ENCODE measurements around the gene TBL2. TPM values are rescaled to one million over a fixed set of nuclear protein-coding genes. Genes with fewer than 3 reads are reported as not detected.

The TBL2 gene
- total and polyA plus RNA-seq, 2 of the 4 experiments (the other 2 are of a cell fraction): 72.6 to 94.1 TPM

DNA sequence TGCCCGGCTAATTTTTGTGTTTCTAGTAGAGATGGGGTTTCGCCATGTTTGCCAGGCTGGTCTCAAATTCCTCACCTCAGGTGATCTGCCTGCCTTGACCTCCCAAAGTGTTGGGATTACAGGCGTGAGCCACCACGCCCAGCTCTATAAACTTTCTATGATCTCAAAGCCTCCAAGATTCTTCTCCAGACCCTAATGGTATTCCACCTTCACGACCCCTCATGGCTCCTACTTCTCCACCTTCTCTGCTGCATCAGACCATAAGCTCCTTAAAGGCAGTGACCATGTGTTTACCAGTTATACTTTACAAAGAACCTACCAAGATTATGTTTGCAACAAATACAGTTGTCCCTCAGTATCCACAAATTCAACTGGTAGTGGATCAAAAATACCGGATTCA lies 46.2 kb downstream of the TBL2 start:
- Histone ChIP-seq H2AK5ac (ENCODE audit: low read depth, low read length) (no peak overlapping the region), H2BK15ac (ENCODE audit: low read depth, low read length) (no peak overlapping the region), H3K4me1 (ENCODE audit: control insufficient read depth, insufficient read depth, low read length) (no peaks in the 10 kb centered on the region), H3K27ac (ENCODE audit: insufficient read depth, low read length) (no peak overlapping the region), H3K56ac (ENCODE audit: extremely low read depth, insufficient read depth, low read length) (no peak overlapping the region), H3K27me3 (ENCODE audit: control insufficient read depth, insufficient read depth, low read length) (no peaks in the 10 kb centered on the region), H3K14ac (replicated peaks; ENCODE audit: low read depth, low read length) (no peak overlapping the region), H2BK20ac (ENCODE audit: low read depth, low read length) (no peak overlapping the region), H4K91ac (ENCODE audit: insufficient read depth, low read depth, low read length) (no peak overlapping the region), H4K8ac (ENCODE audit: low read depth in 2 of 2, low read length in 2 of 2) (no peak overlapping the region), H2BK5ac (ENCODE audit: low read depth, low read length, poor library complexity, severe bottlenecking) (no peak overlapping the region), H4K5ac (ENCODE audit: low read depth, low read length) (no peak overlapping the region), H4K20me1 (ENCODE audit: insufficient read depth, low read length) (no peaks in the 10 kb centered on the region), H3K18ac (ENCODE audit: low read depth, low read length) (no peak overlapping the region), H3K9ac (ENCODE audit: low read depth, low read length) (no peak overlapping the region), H3K36me3 (ENCODE audit: control insufficient read depth, insufficient read depth, low read length) (peaks cover 20% of the 10 kb centered on the region), H3K4ac (ENCODE audit: low read depth, low read length) (no peak overlapping the region), H3K9me3 (ENCODE audit: control insufficient read depth, insufficient read depth, low read length) (no peaks in the 10 kb centered on the region), H3K4me3 (ENCODE audit: insufficient read depth, low read depth, low read length) (no peak overlapping the region), H2BK120ac (ENCODE audit: low read depth, low read length) (no peak overlapping the region), H3K9me1 (ENCODE audit: insufficient read depth, low read length) (peaks cover 6% of the 10 kb centered on the region; the same call in 1 of the 2 replicates), H3K4me2 (ENCODE audit: low read depth, low read length) (no peak overlapping the region), H2AFZ (replicated peaks; ENCODE audit: low read length, poor library complexity) (no peak overlapping the region), H2AK9ac (replicated peaks; ENCODE audit: low read depth, low read length, poor library complexity) (no peak overlapping the region), H3K23ac (ENCODE audit: low read depth, low read length) (no peak overlapping the region), H3K79me1 (ENCODE audit: low read depth in 1 of 2, low read length in 2 of 2) (0 out of 4 replicates have a peak, but pooled peaks cover 0 to 11% of the 10 kb centered on the region in 2 experiments)
- ATAC-seq (ENCODE audit: low read depth) (no peak), DNase-seq (no peak)
- no TSS peak for BruUV-seq (replicated peaks)
- intact Hi-C loops (cut with micrococcal nuclease): no loop called here
- dilution Hi-C loops (cut with HindIII; ENCODE audit: low sequenced_read_pairs, unreplicated experiment): no loop called here
- in situ Hi-C loops (cut with MboI; ENCODE audit: low sequenced_read_pairs): no loop called here
- ChIA-PET CTCF (no interaction called here), POLR2A (ENCODE audit: unreplicated experiment) (no interaction called here)
- WGBS, 2 experiments (ENCODE audit: extremely low coverage in 2 of 2, insufficient read length in 1 of 2): 100% methylated on average over 2 of the region's 6 CpGs; no CpG with 5 or more reads in 1 of the 2 experiments
- TF ChIP-seq FOS (IDR thresholded peaks at IDR 0.05; ENCODE audit: low read depth, low read length): no peak
- no peak for TF ChIP-seq MAZ (IDR thresholded peaks at IDR 0.05; ENCODE audit: borderline replicate concordance, low read depth, low read length)
- TF ChIP-seq, protein P1, sequence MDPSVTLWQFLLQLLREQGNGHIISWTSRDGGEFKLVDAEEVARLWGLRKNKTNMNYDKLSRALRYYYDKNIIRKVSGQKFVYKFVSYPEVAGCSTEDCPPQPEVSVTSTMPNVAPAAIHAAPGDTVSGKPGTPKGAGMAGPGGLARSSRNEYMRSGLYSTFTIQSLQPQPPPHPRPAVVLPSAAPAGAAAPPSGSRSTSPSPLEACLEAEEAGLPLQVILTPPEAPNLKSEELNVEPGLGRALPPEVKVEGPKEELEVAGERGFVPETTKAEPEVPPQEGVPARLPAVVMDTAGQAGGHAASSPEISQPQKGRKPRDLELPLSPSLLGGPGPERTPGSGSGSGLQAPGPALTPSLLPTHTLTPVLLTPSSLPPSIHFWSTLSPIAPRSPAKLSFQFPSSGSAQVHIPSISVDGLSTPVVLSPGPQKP (IDR thresholded peaks at IDR 0.05; ENCODE audit: borderline replicate concordance, low read depth, low read length): no peak
- TF ChIP-seq RAD21 (IDR thresholded peaks at IDR 0.05; ENCODE audit: low read length): no peak
- TF ChIP-seq MAFK (IDR thresholded peaks at IDR 0.05; ENCODE audit: low read depth, low read length): no peak
- TF ChIP-seq RFX5 (IDR thresholded peaks at IDR 0.05; ENCODE audit: low read depth, low read length): no peak
- no peak for TF ChIP-seq SMC3 (IDR thresholded peaks at IDR 0.05; ENCODE audit: low read depth, low read length)
- TF ChIP-seq, protein P2, sequence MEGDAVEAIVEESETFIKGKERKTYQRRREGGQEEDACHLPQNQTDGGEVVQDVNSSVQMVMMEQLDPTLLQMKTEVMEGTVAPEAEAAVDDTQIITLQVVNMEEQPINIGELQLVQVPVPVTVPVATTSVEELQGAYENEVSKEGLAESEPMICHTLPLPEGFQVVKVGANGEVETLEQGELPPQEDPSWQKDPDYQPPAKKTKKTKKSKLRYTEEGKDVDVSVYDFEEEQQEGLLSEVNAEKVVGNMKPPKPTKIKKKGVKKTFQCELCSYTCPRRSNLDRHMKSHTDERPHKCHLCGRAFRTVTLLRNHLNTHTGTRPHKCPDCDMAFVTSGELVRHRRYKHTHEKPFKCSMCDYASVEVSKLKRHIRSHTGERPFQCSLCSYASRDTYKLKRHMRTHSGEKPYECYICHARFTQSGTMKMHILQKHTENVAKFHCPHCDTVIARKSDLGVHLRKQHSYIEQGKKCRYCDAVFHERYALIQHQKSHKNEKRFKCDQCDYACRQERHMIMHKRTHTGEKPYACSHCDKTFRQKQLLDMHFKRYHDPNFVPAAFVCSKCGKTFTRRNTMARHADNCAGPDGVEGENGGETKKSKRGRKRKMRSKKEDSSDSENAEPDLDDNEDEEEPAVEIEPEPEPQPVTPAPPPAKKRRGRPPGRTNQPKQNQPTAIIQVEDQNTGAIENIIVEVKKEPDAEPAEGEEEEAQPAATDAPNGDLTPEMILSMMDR (conservative IDR thresholded peaks at IDR 0.05; ENCODE audit: low read depth, low read length): no peak
- TF ChIP-seq RCOR1 (IDR thresholded peaks at IDR 0.05; ENCODE audit: insufficient replicate concordance, low read length): no peak
- no peak for TF ChIP-seq NFE2L2 (IDR thresholded peaks at IDR 0.05; ENCODE audit: low read depth, low read length)
- no peak for TF ChIP-seq BHLHE40 (IDR thresholded peaks at IDR 0.05; ENCODE audit: low read depth, low read length)
- TF ChIP-seq, protein P3, sequence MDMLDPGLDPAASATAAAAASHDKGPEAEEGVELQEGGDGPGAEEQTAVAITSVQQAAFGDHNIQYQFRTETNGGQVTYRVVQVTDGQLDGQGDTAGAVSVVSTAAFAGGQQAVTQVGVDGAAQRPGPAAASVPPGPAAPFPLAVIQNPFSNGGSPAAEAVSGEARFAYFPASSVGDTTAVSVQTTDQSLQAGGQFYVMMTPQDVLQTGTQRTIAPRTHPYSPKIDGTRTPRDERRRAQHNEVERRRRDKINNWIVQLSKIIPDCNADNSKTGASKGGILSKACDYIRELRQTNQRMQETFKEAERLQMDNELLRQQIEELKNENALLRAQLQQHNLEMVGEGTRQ (IDR thresholded peaks at IDR 0.05; ENCODE audit: low read depth, low read length): no peak
- TF ChIP-seq POLR2A (IDR thresholded peaks at IDR 0.05; ENCODE audit: low read depth, low read length): no peak
- TF ChIP-seq CHD1 (IDR thresholded peaks at IDR 0.05; ENCODE audit: low read depth, low read length): no peak
- TF ChIP-seq CEBPB (IDR thresholded peaks at IDR 0.05; ENCODE audit: low read depth, low read length): no peak
- TF ChIP-seq MXI1 (IDR thresholded peaks at IDR 0.05; ENCODE audit: borderline replicate concordance, low read depth, low read length): no peak

Data from IMR-90 (cell line).